HK-2 (cell line): Measurements from ENCODE around the gene ZNF709.
"Not testable (repeated sequence)": the region's sequence is repeated elsewhere in the genome, so short reads cannot be mapped to it uniquely, and the experiment has no call there.

Experiments used
- DNase-seq: peaks from one replicate; pipeline ENCODE4 v3.0.0-alpha.2; 2018; ENCODE audit not compliant: unreplicated experiment

The ZNF709 gene

DNA sequence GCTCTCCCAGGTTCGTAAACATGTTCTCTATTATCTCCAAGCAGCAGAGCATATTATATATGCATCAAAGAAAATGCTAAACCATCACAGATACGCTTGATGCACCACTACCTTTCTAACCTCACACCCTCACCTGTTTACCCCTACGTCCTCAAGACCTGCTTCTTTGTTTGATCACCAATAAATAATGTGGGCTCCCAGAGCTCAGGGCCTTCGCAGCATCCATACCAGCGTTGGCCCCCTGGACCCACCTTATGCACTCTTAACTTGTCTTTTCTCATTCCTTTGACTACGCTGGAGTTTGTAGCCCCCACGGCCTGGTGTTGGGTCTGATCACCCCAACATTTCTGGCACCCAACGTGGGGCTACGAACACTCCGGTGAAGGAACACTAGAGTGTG lies 33.8 kb downstream of the ZNF709 start:
- no peak for DNase-seq

- no peak for DNase-seq
Observed at GRCh38 chr19:12448808-12449207, 35.8 kb downstream of the ZNF709 start.

DNA sequence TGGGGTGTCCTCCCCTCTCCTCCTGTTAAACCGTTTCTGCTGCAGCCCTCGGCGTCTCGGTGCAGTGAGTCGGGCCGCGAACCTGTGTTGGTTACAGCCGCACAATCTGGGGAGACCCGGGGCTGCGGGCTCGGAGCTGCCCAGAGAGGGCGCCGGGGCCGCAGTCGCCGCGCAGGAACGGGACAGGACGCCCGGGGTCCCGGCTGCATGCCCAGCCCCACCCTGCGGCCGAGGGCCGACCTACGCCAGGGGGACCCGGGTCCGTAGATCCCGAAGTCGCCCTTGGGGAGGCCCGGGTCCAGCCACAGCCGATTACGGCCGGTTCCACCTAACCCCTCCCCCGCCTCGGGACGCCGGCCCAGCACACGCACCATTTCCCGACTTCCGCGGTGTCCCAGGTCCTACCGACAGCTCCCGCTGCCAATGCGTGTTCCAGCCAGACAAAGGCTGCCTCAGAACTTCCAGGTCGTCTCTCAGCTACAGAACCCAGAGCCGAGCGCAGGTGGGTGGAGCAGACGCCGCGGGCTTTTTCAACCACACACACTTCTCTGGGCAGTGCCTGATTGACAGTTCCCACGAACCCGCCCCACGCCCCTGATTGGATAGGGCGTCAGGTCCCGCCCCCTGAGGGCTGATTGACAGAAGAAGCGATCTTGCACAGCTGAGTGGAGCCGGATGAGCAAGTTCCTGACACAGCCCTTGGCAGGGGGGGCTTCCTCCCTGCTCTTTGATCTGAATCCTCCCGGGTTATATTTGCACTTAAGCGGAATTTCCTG lies 43.9 kb downstream of the ZNF709 start, which contains the start of gene ZNF443:
TSS of gene ZNF443 (minus strand) at position 481 of the 776 bp plus-strand sequence. CDS start at position 374, 107 bp downstream.
- DNase-seq: peak; percentile 100

DNA sequence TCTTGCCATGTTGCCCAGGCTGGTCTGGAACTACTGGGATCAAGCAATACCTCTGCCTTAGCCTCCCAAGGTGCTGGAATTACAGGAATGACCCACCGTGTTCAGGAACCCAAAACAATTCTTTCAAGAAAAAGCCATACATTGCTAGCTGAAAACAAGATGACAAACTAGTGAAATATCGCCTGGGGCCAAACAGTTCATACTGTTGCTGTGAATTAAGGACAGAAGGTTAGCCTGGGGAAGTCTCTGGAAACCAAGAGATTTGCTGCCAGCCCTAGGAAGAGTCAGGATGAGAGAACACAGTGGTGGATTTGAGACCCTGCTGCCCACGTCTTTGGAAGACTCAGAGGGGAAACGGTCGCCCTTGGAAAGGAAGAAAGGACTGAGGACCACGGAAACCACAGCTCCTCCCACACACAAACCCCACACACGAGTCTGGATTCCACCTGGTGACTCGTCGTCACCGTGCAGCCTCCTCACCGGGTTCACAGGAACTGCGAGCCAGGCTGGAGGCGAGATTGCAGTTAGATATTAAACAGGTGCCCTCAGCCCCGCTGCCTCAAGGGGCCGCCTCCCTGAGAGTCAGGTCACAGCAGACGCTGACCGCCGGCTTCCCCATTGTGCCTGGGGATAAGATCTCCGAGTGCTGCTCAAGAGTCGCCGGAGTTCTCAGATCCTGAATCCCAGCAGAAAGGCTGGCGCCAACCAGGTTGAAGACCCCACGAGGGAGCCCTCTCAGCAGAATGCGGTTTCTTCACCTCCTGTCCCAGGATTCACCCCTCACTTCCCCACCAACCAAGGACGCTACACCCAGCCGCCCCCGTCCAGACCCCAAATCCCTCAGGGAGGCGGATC lies 44.7 kb downstream of the ZNF709 start:
- DNase-seq: peak; percentile 47

GRCh38 chr19:12430726-12431299 lies 53.8 kb downstream of the ZNF709 start:
- DNase-seq: not testable (repeated sequence)

DNA sequence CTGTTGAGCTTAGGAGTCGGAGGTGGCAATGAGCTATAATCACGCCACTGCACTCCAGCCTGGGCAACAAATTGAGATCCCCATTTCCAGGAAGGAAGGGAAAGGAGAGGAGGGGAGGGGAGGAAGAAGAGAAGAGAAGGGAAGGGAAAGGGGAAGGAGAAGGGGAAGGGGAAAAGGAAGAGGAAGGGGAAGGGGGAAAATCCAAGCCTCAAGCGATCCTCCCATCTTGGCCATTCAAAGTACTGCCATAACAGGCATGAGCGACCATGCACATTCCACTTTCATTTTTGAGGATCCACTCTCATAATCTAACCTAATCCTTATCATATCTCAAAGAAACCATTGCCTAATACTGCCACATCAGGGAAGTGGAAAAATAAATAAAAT lies 58.7 kb downstream of the ZNF709 start:
- DNase-seq: no peak

GRCh38 chr19:12425236-12425887 lies 59.3 kb downstream of the ZNF709 start:
- DNase-seq: no peak

DNA sequence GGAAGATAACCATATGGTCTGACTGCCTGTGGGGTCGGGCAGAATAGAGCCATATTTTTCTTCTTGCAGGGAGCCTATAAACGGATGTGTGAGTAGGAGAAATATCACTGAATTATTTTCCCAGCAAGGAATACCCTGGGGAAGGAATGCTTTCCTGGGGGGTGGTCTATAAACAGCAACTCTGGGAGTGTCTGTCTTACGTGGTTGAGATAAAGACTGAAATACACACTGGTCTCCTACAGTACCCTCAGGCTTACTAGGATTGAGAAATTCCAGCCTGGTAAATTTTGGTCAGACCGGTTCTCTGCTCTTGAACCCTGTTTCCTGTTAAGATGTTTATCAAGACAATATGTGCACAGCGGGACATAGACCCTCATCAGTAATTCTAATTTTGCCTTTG lies 67.3 kb downstream of the ZNF709 start:
- not testable (repeated sequence) for DNase-seq

- DNase-seq: no peak
Observed at GRCh38 chr19:12411893-12412292, 72.7 kb downstream of the ZNF709 start.
